Breast epithelium (tissue), 4 donors: ENCODE results near the gene DSCAM. TPM values are rescaled to one million over a fixed set of nuclear protein-coding genes. Genes with fewer than 3 reads are reported as not detected.

Experiments used
- DNase-seq, 2 donors: peaks; one replicate each; pipeline ENCODE4 v3.0.0-alpha.2; 2019; ENCODE audit warnings: low spot score in 2 of 2
- H3K27ac ChIP-seq, 2 donors: fragments of 200-600 bp; sonication (generic) in 1 of 2; one replicate each; pipeline ENCODE4 v1.5.1; 2016 to 2019; ENCODE audit warnings: mild to moderate bottlenecking in 1 of 2
- H3K27me3 ChIP-seq, 2 donors: fragments of 200-600 bp; sonication (generic) in 1 of 2; one replicate each; pipeline versions ENCODE4 v1.5.1 to v1.6.0; 2017 to 2019; ENCODE audit warnings: control low read depth in 1 of 2, mild to moderate bottlenecking in 1 of 2
- H3K36me3 ChIP-seq: fragments of 200-600 bp; one replicate; pipeline ENCODE4 v1.5.1; 2019
- H3K4me1 ChIP-seq, 2 donors: fragments of 200-600 bp; sonication (generic); one replicate each; pipeline ENCODE4 v1.5.1; 2016 to 2019; ENCODE audit warnings: control low read depth in 1 of 2
- H3K4me3 ChIP-seq, 3 donors: fragments of 200-600 bp; sonication (generic); 1 replicate in 2 of 3; 2 replicates in 1 of 3; pipeline ENCODE4 v1.5.1; 2016 to 2019; ENCODE audit warnings: mild to moderate bottlenecking in 3 of 3, moderate library complexity in 2 of 3
- H3K9me3 ChIP-seq, 2 donors: fragments of 200-600 bp; sonication (generic) in 1 of 2; one replicate each; pipeline ENCODE4 v1.5.1; 2016 to 2019; ENCODE audit warnings: control low read depth in 1 of 2
- POLR2A ChIP-seq: fragments of 450-650 bp; IDR thresholded peaks from one replicate; pipeline ENCODE4 v1.6.1; 2016; ENCODE audit warnings: antibody characterized with exemption, mild to moderate bottlenecking, moderate library complexity
- POLR2AphosphoS5 ChIP-seq, 3 donors: sonication (generic); formaldehyde crosslinking; IDR thresholded peaks; one replicate each; pipeline ENCODE4 v1.6.1; 2017; ENCODE audit warnings: antibody characterized with exemption in 3 of 3
- intact Hi-C: fragments of 100-400 bp; cut with DNase I; formaldehyde crosslinking; loops from one replicate; pipeline ENCODE4 v1.15.1; 2023; ENCODE audit warnings: low total_unique reads
- total RNA-seq, 3 donors: library from RNA; depleted of rRNA; stranded (reverse); fragments of >200 nt; gene quantifications; one replicate each; pipeline ENCODE4 v1.1.0, GENCODE V29; 2016
- TF ChIP-seq, protein P1 (sequence below), 3 donors: fragments of 450-650 bp; IDR thresholded peaks; one replicate each; pipeline ENCODE4 v1.5.1; 2016 to 2017; ENCODE audit warnings: antibody characterized with exemption in 3 of 3, mild to moderate bottlenecking in 3 of 3, moderate library complexity in 3 of 3

Gene DSCAM
- total RNA-seq, 3 donors from 2014 or later: 0.33 to 0.44 TPM; not detected in 1

GRCh38 chr21:39979321-39979720 lies 867.6 kb downstream of the DSCAM start:
- TF ChIP-seq POLR2A: no peak
- TF ChIP-seq, protein P1, sequence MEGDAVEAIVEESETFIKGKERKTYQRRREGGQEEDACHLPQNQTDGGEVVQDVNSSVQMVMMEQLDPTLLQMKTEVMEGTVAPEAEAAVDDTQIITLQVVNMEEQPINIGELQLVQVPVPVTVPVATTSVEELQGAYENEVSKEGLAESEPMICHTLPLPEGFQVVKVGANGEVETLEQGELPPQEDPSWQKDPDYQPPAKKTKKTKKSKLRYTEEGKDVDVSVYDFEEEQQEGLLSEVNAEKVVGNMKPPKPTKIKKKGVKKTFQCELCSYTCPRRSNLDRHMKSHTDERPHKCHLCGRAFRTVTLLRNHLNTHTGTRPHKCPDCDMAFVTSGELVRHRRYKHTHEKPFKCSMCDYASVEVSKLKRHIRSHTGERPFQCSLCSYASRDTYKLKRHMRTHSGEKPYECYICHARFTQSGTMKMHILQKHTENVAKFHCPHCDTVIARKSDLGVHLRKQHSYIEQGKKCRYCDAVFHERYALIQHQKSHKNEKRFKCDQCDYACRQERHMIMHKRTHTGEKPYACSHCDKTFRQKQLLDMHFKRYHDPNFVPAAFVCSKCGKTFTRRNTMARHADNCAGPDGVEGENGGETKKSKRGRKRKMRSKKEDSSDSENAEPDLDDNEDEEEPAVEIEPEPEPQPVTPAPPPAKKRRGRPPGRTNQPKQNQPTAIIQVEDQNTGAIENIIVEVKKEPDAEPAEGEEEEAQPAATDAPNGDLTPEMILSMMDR (IDR thresholded peaks at IDR 0.05): no peak
- H3K4me1 ChIP-seq: no peaks in the 10 kb centered on the region
- H3K36me3 ChIP-seq: no peaks in the 10 kb centered on the region
- peaks cover 0 to 6% of the 10 kb centered on the region in 2 donors for H3K27me3 ChIP-seq
- DNase-seq: no peak
- H3K27ac ChIP-seq: no peak overlapping the region
- H3K4me3 ChIP-seq: no peak overlapping the region
- no peaks in the 10 kb centered on the region for H3K9me3 ChIP-seq
- intact Hi-C loops: no loop called here

GRCh38 chr21:39976800-39977199 lies 870.2 kb downstream of the DSCAM start:
- no peak overlapping the region for H3K4me3 ChIP-seq
- no peaks in the 10 kb centered on the region for H3K4me1 ChIP-seq
- no peaks in the 10 kb centered on the region for H3K9me3 ChIP-seq
- no peak overlapping the region for H3K27ac ChIP-seq
- no peaks in the 10 kb centered on the region for H3K36me3 ChIP-seq
- no peak for DNase-seq
- peaks cover 0 to 6% of the 10 kb centered on the region in 2 donors for H3K27me3 ChIP-seq
- TF ChIP-seq POLR2A (no peak), POLR2AphosphoS5 (IDR thresholded peaks at IDR 0.05) (no peak)
- TF ChIP-seq, protein P1 (IDR thresholded peaks at IDR 0.05): no peak
- intact Hi-C loops: no loop called here

DNA sequence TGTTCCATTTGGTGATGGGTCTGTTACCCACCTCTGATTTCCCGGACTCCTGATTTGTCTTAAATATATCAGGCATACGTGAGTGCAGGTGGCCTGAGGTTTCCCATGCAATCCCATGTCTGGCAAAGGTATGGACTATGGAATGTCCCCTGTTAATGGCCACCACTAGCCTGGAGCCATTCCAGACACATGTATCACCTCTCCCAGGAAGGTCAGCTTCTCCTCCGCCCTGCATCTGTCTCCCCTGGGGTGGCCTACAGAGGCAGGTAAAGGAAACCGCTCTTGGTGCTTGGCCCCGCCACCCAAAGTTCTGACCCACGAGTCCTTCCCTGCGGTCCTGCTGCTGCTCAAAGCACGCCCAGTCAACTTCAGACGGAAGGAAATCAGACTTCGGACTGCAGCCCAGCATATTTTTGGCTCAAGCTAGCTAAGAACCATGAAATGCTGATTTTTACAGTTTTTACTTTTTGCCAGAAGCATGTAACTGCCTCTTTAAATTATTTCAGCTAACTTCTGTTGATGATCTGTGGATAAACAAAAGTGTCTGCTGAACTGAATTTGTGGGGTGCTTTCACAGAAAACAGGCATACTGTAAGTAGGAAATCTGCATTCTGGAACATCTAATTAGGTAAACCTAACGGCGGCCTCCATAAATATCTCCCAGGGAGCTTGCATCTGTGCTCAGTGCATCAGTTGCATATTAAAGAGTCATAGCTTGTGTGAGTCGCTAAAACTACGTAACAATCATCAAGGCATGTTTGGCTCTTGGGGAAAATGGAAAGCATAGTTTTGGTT lies 873.8 kb downstream of the DSCAM start:
- TF ChIP-seq POLR2AphosphoS5 (IDR thresholded peaks at IDR 0.05) (no peak), POLR2A (no peak)
- TF ChIP-seq, protein P1 (IDR thresholded peaks at IDR 0.05): no peak
- no peaks in the 10 kb centered on the region for H3K9me3 ChIP-seq
- no peak overlapping the region for H3K4me3 ChIP-seq
- H3K36me3 ChIP-seq: no peaks in the 10 kb centered on the region
- peaks cover 0 to 6% of the 10 kb centered on the region in 2 donors for H3K27me3 ChIP-seq
- H3K4me1 ChIP-seq: no peaks in the 10 kb centered on the region
- no peak overlapping the region for H3K27ac ChIP-seq
- no peak for DNase-seq
- intact Hi-C loops: no loop called here

- intact Hi-C loops: no loop called here
- TF ChIP-seq, protein P1 (IDR thresholded peaks at IDR 0.05): no peak
- TF ChIP-seq POLR2AphosphoS5 (IDR thresholded peaks at IDR 0.05) (no peak), POLR2A (no peak)
- H3K4me1 ChIP-seq: no peaks in the 10 kb centered on the region
Measured at GRCh38 chr21:39972471-39972870, 874.5 kb downstream of the DSCAM start.

DNA sequence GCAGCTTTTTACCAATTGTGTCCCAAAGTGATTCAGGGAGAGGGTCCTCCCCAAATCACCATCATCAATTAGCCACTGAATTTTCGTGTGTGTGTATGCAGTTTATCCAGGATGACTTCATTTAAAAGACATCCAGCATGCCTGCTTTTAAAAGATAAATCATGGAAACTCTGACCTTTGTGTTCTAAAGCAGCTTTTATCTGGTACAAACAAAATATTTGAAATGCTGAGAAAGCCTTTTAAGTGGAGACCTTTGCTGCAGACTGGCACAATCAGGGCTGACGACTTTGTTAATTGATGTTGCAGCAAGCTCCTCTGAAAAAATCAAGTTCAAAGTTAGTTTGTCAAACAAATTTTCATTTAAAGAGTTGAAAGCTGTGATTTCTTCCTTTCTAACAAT lies 875.0 kb downstream of the DSCAM start:
- intact Hi-C loops: no loop called here
- Histone ChIP-seq H3K9me3 (no peaks in the 10 kb centered on the region), H3K4me3 (no peak overlapping the region), H3K4me1 (no peaks in the 10 kb centered on the region), H3K27ac (no peak overlapping the region), H3K36me3 (no peaks in the 10 kb centered on the region), H3K27me3 (no peaks in the 10 kb centered on the region)
- TF ChIP-seq POLR2AphosphoS5 (IDR thresholded peaks at IDR 0.05) (no peak), POLR2A (no peak)
- TF ChIP-seq, protein P1 (IDR thresholded peaks at IDR 0.05): no peak
- no peak for DNase-seq

More at GRCh38 chr21:39972471-39972870, 874.5 kb downstream of the DSCAM start:
- H3K27me3 ChIP-seq: no peaks in the 10 kb centered on the region
- no peak overlapping the region for H3K4me3 ChIP-seq
- DNase-seq: no peak
- H3K36me3 ChIP-seq: no peaks in the 10 kb centered on the region
- no peaks in the 10 kb centered on the region for H3K9me3 ChIP-seq
- H3K27ac ChIP-seq: no peak overlapping the region
